ENCODE measurements around the gene DNAJC3.

The DNAJC3 gene

GRCh38 chr13:95841894-95842293 is 165.0 kb downstream of the DNAJC3 start:
- ChIA-PET CTCF (interaction anchor here (3.7 kb wide), 1 partner anchor 7 kb away, joined by 31 read pairs; no protein-coding TSS in a partner anchor), POLR2A (no interaction called here)
- DNase-seq (ENCODE audit: low read depth, low spot score): no peak
- no peak overlapping the region for H3K4me3 ChIP-seq (ENCODE audit: low read depth, low read length)
- TF ChIP-seq, protein P1, sequence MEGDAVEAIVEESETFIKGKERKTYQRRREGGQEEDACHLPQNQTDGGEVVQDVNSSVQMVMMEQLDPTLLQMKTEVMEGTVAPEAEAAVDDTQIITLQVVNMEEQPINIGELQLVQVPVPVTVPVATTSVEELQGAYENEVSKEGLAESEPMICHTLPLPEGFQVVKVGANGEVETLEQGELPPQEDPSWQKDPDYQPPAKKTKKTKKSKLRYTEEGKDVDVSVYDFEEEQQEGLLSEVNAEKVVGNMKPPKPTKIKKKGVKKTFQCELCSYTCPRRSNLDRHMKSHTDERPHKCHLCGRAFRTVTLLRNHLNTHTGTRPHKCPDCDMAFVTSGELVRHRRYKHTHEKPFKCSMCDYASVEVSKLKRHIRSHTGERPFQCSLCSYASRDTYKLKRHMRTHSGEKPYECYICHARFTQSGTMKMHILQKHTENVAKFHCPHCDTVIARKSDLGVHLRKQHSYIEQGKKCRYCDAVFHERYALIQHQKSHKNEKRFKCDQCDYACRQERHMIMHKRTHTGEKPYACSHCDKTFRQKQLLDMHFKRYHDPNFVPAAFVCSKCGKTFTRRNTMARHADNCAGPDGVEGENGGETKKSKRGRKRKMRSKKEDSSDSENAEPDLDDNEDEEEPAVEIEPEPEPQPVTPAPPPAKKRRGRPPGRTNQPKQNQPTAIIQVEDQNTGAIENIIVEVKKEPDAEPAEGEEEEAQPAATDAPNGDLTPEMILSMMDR (IDR thresholded peaks at IDR 0.05; ENCODE audit: insufficient read depth, low read length, missing control alignments): no peak

DNA sequence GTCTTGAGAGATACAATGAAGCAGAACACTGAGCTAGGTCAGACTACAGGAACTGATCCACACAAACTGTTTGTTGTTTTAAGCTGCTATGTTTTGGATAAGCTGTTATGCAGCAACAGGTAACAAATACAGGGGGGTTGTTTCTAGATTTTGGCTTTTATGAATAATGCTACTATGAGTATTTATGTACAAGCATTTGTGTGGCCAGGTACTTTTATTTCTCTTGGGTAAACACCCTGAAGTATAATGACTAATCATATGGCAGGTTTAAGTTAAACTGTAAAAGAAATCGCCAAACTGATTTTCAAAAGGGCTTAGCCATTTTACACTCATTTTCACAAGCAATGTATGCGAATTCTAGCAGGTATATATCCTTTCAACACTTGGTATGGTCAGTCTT is 166.0 kb downstream of the DNAJC3 start:
- ChIA-PET POLR2A (interaction anchor here (0.5 kb wide), 1 partner anchor 233 kb away, joined by 3 read pairs; no protein-coding TSS in a partner anchor), CTCF (interaction anchor here (1.4 to 3.7 kb wide), 2 partner anchors 8 to 9 kb away, joined by 3 to 31 read pairs; no protein-coding TSS in a partner anchor)
- no peak overlapping the region for H3K4me3 ChIP-seq (ENCODE audit: low read depth, low read length)
- DNase-seq (ENCODE audit: low read depth, low spot score): no peak
- TF ChIP-seq, protein P1 (IDR thresholded peaks at IDR 0.05; ENCODE audit: insufficient read depth, low read length, missing control alignments): no peak

Data from AG04449 (cell line).